CD4-positive, alpha-beta T cell treated with Interleukin-2 at 100 ng/mL for 4 hours (primary cell): ENCODE results near the gene CREB3.
A peak's percentile ranks its signal among the peaks of the same experiment; 100 is the strongest.

Experiments used
- DNase-seq: peaks from one replicate; pipeline ENCODE4 v3.0.0-alpha.2; 2020; ENCODE audit warnings: low spot score

Gene CREB3

DNA sequence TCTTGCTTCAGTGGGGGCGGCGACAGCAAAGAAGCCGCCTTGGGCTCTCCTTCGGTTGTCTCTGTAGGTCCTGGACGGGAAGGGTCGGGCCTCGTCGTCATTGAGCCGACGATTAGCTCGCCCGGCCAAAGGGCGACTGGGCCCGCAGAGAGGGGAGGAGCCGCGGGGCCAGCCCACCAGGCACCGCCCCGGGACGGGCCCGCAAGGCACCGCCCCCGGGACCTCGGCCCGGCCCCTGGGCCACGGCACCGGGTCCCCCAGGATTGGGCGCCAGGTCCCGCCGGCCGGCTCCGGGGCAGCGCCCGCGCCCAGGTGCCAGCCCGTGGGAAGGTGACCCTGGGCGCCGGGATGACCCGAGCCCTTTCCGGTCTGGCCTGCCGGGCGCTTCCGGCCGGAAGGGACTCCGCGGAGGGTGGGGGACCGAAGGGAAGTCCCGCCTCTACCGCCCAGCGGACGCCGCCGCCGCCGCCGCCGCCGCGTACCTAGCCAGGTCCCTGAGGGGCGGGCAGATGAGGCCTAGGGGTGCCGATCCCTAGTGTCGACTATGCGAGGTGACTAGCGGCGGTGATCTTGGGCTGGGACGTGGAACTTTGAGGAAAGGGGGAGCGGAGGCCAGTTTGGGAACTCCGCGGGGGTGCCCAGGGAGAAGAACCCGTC, 16.5 kb downstream of the CREB3 start, which contains the start of the genes GBA2 and RGP1:
TSS of gene GBA2 (minus strand) at position 371 of the 657 bp plus-strand sequence. CDS start 524 bp downstream, outside the sequence.
TSS of gene RGP1 (plus strand) at position 430 of the 657 bp plus-strand sequence. CDS start 469 bp downstream, outside the sequence.
- DNase-seq = peak; percentile 63

DNA sequence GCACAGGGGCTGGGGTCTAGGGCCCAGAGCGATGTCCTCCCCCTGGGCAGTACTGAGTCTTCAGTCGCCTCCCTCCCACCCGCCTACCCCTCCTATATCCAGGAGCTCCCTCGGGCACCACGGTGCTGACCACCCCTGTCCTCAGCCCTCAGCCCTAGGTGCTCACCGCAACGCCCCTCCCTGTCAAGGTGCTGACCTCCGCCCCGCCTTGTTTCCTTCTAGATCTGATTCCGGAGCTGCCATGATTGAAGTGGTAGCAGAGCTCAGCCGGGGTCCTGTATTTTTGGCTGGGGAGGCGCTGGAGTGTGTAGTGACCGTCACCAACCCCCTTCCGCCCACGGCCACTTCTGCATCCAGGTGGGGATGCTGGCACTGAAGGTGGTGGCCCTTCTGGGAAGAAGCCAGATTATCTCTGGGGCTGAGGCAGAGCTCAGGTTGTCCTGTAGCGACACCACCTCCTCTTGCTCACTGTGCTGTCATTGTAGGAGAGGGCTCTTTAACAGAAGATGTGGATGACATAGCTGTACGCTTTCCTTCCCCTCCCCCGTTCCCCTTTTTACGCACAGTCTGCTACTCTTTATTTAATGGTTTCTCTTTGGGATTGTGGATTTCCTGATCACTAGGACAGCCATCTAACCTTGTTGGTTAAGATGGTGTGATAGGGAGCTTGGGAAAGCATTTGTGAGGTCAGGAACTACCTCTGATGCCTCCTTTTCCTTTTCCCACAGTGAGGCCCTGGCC, 17.2 kb downstream of the CREB3 start:
- peak; percentile 51 for DNase-seq

DNA sequence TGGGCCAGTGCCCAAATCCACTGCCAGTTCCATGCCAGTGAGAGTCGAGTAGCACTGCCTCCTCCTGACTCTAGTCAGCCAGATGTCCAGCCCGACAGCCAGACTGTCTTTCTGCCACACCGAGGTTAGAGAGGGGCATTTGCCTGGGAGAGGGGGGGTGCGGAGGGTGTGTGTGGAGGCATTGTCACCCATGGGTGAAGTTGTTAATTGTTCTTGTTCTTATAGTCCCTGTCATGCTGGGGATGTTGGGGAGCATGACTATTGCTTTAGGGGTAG, 17.7 kb downstream of the CREB3 start:
- no peak for DNase-seq

DNA sequence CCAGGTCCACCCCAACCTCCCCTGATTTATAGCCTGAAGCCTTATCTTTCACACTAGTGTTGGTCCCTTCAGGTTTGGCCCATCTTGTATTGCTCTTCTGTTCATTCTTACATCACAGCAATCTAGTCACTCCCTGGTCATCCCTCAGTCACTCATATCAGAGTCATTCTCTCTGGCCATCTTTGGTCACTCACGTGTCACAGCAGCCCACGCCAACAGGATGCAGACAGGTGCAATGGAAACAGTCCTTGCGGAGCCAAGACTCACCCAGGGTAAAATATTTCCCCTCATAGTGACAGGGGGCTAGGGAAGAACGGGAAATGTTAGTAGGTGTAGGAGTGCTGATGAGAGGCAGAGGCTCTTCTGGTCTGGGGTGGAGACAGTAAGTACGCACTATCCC, 21.0 kb downstream of the CREB3 start:
- DNase-seq = no peak

DNA sequence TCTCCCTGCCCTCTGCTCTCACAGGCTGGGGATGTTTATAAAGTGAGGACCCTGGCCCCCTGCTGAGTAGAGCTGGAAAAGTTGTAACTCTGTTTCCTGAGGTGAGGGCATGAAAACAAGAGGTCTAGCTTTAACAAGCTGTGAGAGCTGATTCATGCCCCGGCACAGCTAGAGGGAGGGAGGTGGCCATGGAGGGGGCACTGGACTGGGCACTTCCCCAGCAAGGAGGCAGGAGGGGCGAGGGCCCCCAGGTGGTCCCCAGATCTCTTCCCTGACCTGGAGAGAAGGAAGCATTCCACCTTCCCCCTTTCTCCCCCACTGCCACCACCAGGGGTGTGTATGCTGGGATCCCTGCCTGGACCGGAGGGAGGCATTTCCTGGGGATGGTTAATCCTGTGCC, 21.8 kb downstream of the CREB3 start, which contains the start of gene MSMP:
TSS of gene MSMP (minus strand) at position 13 of the 400 bp plus-strand sequence. CDS start 147 bp downstream, outside the sequence.
- no peak for DNase-seq

DNA sequence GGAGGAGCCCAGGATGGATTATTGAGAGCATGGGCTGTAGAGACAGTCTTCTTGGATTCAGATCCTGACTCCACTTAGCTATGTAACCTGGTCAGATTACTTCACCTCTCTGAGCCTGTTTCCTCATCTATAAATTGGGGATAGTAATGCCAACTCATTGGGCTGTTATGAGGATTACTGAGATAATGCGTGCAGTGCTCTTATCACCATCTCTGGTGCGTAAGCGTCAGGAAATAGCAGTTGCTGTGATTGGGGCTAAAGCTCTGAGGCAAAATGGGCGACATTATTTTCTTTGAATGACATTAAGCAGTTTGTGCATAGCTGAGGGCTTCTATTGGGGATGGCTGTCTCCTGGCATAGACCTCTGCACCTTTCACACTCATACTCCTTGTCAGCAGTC, 22.6 kb downstream of the CREB3 start:
- no peak for DNase-seq

DNA sequence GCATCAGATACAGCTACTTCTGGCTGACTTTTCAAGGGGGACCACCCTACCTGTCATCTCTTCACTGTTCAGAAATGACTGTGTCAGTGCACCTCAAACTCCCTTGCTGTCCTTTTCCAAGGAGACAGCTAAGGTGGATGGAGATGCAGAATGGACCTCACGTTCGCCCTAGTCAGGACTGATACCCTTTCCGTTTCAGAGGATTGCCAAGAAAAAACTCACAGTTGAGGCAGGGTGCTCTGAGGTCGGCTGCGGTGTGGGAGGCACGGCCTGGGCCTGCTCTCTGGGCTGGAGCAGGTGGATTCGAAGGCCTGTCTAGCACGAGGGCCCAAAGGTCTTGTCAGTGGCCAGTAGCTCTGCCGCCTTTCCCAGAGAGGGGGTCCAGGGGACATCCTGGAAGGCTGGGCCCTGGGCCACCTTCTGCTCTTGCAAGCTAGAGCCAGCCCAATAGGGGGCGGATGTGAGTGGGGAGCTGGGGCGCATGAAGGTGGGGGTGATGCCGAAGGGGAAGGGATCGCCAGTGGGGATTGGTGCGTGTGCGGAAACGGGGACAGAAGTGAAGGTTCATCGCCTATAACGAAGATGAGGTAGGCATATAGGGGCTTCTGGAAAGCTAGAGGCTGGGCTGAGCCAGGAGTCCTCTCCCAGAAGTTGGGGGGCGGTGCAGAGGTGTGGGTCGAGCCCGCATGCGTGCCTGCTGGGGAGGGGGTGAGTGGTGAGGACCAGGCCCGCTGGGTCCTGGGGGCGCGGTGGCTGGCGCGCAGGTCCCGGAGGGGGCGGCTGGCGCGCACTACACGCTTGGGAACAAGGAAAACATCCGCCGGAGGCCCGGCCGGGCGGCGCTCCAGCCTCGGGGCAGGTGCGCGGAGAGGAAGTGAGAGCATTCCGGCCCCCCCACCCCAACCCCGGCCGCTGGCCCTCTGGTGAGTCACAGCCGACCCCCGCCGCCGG, 24.1 kb downstream of the CREB3 start:
- peak; percentile 77 for DNase-seq

DNA sequence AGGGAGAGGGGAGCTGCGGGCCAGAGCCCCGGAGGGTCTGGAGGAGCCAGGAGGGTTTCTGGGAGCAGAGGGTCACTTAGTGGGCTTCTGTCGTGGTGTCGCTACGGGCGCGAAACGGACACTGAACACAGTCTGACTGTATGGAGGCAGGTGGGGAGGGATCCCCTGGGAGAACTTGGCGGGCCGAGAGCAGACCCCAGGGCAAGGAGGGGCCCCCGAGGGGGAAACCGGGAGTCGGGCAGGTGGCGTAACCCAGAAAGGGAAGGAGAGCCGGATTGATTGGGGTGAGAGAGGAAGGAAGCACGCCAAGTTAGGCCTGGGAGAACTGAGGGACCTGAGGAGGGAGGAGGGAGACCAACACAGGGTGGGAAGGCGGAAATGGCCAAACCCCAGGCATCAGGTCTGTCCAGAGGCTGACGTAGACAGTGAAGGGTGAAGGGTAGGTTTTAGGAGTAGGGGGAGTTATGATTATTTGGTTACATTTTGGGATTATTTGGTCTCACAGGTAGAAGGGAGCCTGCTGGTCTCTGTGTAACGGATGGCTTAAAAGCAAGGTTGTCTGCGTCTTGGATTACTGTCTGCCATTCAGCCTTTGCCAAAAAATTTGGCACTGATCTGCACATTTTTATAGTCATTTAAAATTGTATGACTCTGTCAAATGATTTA, 24.9 kb downstream of the CREB3 start:
- no peak for DNase-seq

DNA sequence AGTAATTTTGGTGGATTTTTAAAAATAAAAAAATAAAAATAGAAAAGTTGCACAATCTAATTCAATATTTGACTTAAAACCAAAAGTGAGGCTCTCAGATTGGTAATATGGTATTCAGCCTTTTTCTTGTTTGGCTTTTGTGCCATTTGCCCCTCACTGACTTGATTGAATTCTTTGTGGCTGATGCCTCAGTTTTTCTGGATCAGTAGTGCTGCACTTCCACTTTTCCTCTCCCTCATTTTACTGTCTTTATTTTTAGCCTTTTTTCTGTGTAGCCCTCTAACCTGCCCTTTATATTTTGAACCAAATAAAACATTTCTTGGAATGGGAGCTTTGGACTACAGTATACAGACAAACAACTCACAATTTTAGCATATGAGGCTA, 25.4 kb downstream of the CREB3 start:
- DNase-seq = no peak

DNA sequence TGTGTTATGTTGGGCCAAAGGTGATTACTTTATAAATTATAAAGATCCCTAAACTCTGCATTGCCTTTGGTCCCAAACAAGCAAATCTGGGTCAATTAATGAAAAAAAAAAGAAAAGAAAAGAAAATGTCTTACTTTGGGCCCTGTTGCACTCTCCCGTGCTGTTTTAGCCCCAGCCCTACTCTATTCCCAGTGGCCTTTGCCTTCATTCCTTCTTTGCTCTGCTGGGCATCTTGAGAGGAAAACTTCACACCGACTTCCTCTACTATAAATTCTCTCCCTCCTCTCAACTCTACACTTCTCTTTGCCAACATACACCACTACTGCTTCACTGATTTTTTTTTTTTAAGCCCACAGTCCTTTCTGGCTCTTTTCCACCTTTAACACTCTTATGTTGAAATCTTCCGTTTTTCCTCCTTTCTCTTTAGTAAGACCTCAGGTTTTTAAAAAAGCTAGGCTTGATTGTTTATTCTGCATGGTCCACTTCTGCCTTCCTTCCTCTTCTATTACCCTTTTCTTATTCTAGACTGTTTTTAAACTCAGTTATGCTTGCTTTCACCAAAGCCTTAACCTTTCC, 26.1 kb downstream of the CREB3 start:
- DNase-seq = no peak

DNA sequence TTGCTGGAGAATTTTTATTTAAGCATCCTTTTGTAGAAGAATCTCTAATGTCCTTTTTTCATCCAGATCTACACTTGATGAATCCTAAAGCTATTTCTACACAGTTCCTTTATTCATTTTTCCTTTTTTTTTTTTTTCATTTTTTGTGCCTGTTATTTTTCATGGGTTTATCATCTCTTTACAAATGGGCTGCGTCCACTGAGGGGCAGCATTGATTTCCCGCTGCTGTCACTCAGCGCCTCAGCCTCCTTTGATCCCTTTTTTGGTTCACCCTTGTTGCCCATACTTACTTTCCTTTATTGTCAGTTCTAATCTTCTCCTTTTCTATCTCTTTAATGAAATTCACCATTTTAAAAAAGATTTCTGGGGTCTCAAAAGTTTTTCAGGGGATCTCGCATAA, 27.3 kb downstream of the CREB3 start:
- no peak for DNase-seq

DNA sequence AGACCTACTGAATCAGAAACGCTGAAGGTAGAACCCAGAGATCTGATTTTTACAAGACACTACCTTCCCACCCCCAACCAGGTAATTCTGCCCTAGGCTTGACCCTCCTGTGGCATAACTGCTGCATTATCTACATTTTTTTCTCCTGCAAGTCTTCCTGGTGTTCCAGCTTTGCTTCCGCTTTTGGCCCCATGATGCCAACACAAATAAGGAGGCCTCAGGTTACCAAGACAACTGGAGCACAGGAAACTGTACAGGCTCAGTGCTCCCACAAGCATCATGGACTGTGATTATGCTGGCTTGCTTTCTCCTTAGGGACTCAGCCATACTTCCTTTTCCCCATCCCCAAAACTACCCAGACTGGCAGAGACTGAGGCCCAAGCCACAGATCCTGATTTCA, 28.2 kb downstream of the CREB3 start:
- no peak for DNase-seq

DNA sequence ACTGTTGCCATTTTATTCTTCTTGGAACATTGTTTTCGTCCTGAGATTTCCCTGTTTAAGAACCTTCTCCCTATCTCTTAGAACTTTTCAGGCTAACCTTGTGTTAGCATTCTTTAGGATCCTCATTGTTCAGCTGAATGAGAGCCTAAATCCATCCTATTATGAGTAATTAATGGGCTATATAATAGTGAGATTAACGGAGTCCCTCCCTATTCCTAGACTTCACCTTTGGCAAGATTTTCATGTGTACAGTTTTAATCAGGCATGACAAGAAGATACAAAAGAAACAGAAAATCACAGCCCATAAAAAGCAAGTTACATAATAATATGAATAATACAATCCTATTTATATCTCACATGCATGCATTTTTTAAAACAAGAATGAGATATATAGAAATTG, 30.7 kb downstream of the CREB3 start:
- DNase-seq = no peak

DNA sequence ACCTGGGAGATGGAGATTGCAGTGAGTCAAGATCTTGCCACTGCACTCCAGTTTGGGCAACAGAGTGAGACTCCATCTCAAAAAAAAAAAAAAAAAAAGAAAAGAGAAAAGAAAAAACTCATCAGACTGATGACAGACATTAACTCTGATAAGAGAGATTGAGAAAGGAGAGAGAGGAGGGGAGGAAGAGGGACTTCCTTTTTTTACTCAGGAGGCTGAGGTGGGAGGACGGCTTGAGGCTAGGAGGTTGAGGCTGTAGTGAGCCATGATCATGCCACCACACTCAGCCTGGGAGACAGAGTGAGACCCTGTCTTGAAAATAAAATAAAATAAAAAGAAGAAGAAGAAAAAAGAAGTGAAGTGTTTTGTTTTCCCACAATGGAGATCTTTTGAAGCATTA, 31.3 kb downstream of the CREB3 start:
- no peak for DNase-seq

DNA sequence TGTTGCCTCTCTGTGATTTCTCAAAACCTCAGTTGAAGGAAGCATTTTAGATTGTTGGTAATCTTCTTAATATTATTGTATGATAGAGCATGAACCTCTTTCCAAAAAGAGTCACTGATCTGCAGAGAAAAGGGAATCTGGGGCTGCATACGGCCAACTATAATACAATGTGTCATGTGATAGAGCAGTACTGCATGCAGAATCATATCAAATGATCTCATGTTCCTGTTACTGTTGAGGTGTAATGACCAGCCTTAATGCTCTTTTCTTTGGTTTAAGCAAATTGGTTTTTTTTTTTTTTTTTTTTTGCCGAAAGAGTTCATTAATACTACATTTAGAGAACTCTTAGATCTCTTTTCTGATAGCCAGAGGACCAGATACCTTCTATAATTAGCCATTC, 34.5 kb downstream of the CREB3 start:
- no peak for DNase-seq

DNA sequence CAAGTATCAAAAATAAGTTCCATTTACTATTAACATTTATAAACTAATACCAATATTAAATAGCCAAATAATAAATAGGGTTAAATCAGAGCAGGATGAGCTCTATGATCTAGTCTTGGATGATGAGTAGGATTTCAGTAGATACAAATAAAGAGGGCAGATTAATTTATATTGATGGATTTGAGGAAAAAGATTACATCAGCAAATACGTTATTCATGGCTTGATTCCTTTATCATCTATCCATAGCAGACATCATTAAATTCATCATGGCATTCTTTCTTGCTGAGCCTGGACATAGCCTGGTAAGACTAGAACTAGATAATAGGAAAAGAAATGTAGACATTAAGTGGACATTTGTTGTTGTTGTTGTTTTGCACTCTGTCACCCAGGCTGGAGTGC, 35.0 kb downstream of the CREB3 start:
- DNase-seq = no peak

DNA sequence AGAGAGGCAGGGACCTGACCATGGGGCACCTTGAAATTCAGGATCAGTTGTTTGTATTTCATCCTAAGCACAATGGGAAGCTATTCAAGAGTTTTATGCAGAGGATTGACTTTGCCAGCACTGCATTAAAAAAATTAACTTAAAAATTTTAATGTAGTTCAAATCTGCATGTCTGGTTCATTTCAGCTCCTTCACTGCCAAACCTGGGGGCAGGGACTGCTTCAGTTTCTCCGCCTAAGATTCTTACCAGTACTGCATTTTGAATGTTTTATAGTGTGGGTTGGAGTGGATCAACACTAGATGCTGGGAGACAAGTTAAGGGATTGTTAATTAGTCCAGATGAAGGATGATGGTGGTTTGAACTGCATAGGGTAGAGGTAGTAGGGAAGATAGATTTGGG, 37.3 kb downstream of the CREB3 start:
- no peak for DNase-seq

DNA sequence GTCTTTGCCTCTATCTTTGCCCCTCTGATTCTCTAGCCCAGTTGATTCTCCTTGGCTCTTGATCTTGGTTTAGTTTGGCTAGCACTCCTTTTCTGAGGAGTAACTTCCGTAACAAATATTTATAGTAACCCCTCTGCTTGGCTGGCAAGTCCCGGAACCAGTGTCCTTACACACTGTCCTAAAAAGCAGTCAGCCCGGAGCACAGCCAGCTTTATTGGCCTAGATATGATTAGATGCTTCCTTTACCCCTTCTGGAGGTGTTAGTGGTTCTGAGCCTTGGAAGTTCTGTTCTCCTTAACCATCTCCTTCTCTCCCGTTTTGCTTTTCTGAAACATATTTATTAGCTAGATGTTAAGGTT, 38.6 kb downstream of the CREB3 start:
- no peak for DNase-seq

DNA sequence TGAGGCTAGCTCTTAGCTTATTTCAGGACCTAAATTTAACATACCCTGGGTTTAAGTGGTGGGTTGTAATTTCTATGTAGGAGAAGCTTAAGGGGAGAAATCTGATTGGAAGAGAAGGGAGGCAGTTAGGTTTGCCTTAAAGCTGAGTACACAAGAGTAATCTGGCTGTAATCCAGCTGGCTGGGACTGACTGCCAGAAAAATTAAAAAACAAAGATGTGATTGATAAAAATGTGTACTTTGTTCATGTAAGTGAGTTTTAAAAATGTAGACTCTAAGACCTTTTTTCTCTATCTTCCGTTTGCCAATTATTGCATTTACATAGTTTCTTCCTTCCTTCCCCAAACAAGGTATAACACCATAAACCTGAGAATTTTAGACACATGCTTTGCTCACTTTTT, 39.1 kb downstream of the CREB3 start:
- no peak for DNase-seq

DNA sequence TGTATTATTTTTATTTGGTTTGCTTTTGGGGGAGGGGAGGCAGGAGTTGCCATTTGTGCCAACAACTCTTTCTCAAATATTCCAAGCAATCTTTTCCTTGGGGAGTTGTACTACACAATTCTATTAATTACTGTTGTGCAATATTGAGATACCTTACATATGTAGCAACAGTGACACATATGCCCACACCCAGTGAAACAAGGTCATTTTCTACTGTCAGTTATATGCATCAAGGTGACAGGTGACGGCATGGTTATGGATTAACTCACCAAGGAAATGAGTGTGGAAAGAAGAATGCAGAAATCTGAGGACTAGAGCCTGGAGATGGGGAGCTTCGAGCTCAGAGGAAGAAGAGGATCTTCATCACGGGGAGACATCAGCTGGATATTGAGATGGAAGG, 39.5 kb downstream of the CREB3 start:
- no peak for DNase-seq

DNA sequence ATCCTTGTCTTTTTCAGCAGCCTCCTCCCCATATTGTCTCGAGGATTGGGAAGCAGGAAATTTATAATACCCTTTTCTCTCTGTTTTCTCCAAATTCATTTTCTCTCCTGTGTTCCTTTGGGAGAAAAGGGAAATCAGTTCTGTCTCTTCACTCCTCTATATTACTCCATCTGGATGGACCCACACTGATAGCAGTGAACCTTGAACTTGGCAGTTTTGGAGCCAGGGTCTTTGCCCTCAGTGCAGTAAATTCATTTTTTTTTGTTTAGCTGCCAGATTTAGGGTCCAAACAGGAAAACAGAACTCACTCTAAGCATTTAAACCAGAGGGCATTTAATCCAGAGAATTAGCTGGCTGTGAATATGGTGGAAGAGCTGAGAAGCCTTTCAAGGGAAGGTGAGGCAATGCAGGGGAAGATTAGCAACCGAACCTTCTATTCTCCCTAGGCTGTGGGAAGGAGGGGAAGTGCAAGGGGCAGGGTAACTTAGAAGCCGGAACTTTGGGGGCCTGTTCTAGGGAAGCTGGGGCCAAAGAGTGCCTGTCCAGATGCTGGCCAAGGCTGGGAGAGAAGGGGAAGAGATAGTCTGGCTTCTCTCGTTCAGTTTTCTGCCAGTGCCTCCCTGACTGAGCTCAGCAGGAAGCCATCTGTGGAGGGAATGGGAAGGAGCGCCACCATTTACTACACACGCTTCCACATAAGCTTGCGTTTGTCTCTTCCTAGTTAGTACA, 42.6 kb downstream of the CREB3 start:
- DNase-seq = no peak
